Memory B cell (primary cell): Measurements from ENCODE around the gene CARS2.
"Not testable (repeated sequence)": the region's sequence is repeated elsewhere in the genome, so short reads cannot be mapped to it uniquely, and the experiment has no call there.

Experiments
- ATAC-seq: fragments of 150-1000 bp; cut with Tn5 transposase; 2 replicates; pipeline ENCODE4 v1.10.0; 2021; ENCODE audit warnings: low read depth, mild to moderate bottlenecking, moderate library complexity
- DNase-seq, 2 donors: peaks; one replicate each; pipeline ENCODE4 v3.0.0; 2022; ENCODE audit warnings: low spot score in 2 of 2
- H3K27ac Mint-ChIP-seq: one replicate; pipeline ENCODE4 v1.8.0; 2022; ENCODE audit warnings: mild to moderate bottlenecking, moderate library complexity, mixed read lengths
- H3K27me3 Mint-ChIP-seq: one replicate; pipeline ENCODE4 v1.8.0; 2022; ENCODE audit warnings: mixed read lengths
- H3K36me3 Mint-ChIP-seq: one replicate; pipeline ENCODE4 v1.8.0; 2022; ENCODE audit warnings: mild to moderate bottlenecking, mixed read lengths
- H3K4me1 Mint-ChIP-seq: one replicate; pipeline ENCODE4 v1.8.0; 2022; ENCODE audit warnings: mixed read lengths
- H3K4me3 Mint-ChIP-seq: one replicate; pipeline ENCODE4 v1.8.0; 2022; ENCODE audit warnings: mild to moderate bottlenecking, moderate library complexity, mixed read lengths
- H3K9me3 Mint-ChIP-seq: one replicate; pipeline ENCODE4 v1.8.0; 2022; ENCODE audit warnings: mixed read lengths

Gene CARS2

GRCh38 chr13:110682746-110683145, 23.2 kb downstream of the CARS2 start:
- H3K27me3 Mint-ChIP-seq, result no peaks in the 10 kb centered on the region
- H3K4me3 Mint-ChIP-seq, result no peak overlapping the region
- peaks cover 28% of the 10 kb centered on the region for H3K36me3 Mint-ChIP-seq
- no peak for ATAC-seq
- H3K9me3 Mint-ChIP-seq, result no peaks in the 10 kb centered on the region
- H3K4me1 Mint-ChIP-seq, result peaks cover 21% of the 10 kb centered on the region
- no peak for DNase-seq
- no peak overlapping the region for H3K27ac Mint-ChIP-seq

- Mint-ChIP-seq H3K4me3 (no peak overlapping the region), H3K4me1 (peaks cover 27% of the 10 kb centered on the region), H3K36me3 (peaks cover 27% of the 10 kb centered on the region), H3K27ac (no peak overlapping the region), H3K27me3 (no peaks in the 10 kb centered on the region), H3K9me3 (no peaks in the 10 kb centered on the region)
- DNase-seq (no peak), ATAC-seq (no peak)
Measured at GRCh38 chr13:110681868-110682550, 23.9 kb downstream of the CARS2 start.

GRCh38 chr13:110680852-110681251, 25.1 kb downstream of the CARS2 start:
- H3K36me3 Mint-ChIP-seq, result peaks cover 25% of the 10 kb centered on the region
- H3K4me3 Mint-ChIP-seq, result no peak overlapping the region
- DNase-seq (peak; percentile 11 to 19), ATAC-seq (no peak)
- H3K27me3 Mint-ChIP-seq, result no peaks in the 10 kb centered on the region
- H3K9me3 Mint-ChIP-seq, result no peaks in the 10 kb centered on the region
- peak overlapping the region; percentile 99 for H3K27ac Mint-ChIP-seq
- H3K4me1 Mint-ChIP-seq, result peaks cover 38% of the 10 kb centered on the region

DNA sequence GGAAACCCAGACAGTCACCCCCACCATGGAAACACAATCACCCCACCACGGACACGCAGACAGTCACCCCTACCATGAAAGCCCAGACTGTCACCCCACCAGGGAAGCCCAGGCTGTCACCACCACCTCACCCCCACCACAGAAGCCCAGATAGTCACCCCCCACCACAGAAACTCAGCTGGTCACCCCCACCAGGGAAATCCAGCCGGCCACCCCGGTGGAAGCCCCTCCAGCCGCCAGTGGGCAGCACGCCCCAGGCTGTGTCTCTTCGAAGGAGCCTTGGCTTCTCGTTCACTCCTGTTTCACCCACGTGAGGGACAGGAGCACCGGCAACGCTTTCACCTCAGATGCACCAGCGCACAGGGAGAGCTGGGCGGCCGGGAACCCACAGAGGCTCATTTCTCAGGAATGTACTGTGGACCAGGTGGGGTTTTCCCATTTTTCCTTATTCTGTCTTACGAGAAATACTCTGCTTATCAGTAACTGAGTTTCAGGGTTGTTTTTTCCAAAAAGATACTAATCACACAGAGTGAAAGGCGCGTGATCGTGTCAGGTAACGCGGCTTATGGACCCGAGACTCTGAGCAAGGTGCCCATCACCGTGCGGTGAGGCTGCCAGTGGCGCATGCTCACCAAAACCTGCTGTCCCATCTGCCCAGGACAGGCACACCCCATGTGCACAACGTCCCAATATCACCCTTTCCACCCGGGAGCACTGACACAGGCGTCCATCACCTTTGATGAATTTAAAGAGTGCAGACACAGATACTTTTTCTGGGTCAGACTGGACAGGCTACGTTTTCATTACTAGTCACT, 28.0 kb downstream of the CARS2 start:
- no peaks in the 10 kb centered on the region for H3K27me3 Mint-ChIP-seq
- H3K9me3 Mint-ChIP-seq, result no peaks in the 10 kb centered on the region
- H3K27ac Mint-ChIP-seq, result peak overlapping the region; percentile 99
- ATAC-seq (no peak), DNase-seq (peak in 1 of 2 donors; percentile 27)
- H3K36me3 Mint-ChIP-seq, result peaks cover 26% of the 10 kb centered on the region
- peak overlapping the region; percentile 50 for H3K4me3 Mint-ChIP-seq
- peaks cover 52% of the 10 kb centered on the region for H3K4me1 Mint-ChIP-seq

DNA sequence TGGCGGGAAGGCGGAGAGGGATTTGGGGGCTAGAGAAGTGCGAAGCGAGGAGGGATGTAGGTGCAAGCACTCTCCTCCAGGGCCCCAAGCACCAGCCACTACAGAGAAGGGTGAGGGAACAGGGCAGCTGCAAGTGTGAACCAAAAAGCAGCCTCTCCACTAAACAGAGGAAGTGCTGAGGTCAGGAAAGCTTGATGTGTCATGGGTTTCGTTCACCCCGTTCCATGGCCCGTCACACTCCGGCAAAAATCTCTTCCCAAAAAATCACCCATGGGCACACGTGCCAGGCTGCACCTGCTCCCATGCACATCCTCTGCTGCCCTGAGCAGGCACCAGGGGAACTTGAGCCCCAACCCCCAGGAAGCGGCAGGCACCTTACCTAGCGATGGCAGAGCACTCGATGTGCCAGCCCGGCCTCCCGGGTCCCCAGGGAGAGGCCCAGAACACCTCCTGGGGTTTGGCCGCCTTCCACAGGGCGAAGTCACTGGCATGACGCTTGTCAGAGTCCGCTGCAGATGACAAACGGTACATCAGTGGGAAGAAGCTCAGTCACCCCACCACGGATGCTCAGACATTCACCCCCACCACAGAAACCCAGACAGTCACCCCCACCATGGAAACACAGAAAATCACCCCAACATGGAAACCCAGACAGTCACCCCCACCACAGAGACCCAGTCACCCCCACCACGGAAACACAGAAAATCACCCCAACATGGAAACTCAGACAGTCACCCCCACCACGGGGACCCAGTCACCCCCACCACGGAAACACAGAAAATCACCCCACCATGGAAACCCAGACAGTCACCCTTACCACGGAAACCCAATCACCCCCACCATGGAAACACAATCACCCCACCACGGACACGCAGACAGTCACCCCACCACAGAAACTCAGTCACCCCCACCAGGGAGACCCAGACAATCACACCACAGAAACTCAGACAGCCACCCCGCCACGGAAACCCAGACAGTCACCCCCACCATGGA, 29.0 kb downstream of the CARS2 start:
- Mint-ChIP-seq H3K4me3 (peak overlapping the region; percentile 88), H3K4me1 (peaks cover 57% of the 10 kb centered on the region), H3K27ac (peak overlapping the region; percentile 99), H3K27me3 (no peaks in the 10 kb centered on the region), H3K36me3 (peaks cover 29% of the 10 kb centered on the region), H3K9me3 (no peaks in the 10 kb centered on the region)
- ATAC-seq, result peak; percentile 68
- peak; percentile 49 to 63 for DNase-seq

GRCh38 chr13:110669814-110670213, 36.1 kb downstream of the CARS2 start:
- not testable (repeated sequence) for H3K9me3 Mint-ChIP-seq, DNase-seq, H3K4me3 Mint-ChIP-seq, H3K27me3 Mint-ChIP-seq, H3K27ac Mint-ChIP-seq, ATAC-seq
- Mint-ChIP-seq H3K4me1 (peaks cover 38% of the 10 kb centered on the region), H3K36me3 (peaks cover 34% of the 10 kb centered on the region)

DNA sequence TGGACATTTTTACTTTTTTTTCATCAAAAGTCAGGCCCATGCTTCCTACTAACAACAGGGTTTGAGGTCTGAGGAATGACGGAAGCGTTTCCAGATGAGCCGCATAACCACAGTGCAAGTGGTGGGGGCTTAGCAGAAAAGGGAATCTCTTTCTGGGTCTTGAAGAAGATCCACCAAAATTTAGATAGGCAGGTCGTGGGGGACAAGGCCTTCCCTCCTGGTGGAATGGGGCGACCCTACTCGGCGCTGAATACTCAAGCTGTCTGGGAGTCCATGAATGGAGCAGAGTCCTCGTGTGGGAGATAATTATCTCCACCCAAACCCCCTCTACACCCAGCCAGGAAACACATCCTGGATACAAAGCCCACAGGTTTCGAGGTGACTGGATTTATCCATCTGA, 36.9 kb downstream of the CARS2 start:
- Mint-ChIP-seq H3K9me3 (peaks cover 2% of the 10 kb centered on the region), H3K4me3 (no peak overlapping the region), H3K4me1 (peaks cover 32% of the 10 kb centered on the region), H3K27me3 (no peaks in the 10 kb centered on the region), H3K36me3 (peaks cover 29% of the 10 kb centered on the region), H3K27ac (no peak overlapping the region)
- DNase-seq (no peak), ATAC-seq (no peak)

DNA sequence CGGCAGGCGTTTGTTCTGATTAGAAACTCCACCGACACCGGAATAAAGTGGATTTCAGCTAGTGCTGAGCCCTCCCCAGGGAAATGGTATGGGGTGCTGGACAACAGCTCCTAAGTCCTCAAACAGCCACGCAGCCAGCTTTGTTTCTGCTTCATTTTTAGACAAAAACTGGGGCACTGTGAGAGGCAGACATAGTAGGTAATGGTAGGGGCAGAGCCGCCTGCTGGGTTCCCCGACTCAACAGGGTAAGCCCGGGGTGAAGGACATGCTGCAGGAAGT, 39.7 kb downstream of the CARS2 start:
- H3K4me1 Mint-ChIP-seq, result peaks cover 33% of the 10 kb centered on the region
- ATAC-seq, result no peak
- peaks cover 35% of the 10 kb centered on the region for H3K36me3 Mint-ChIP-seq
- H3K9me3 Mint-ChIP-seq, result no peaks in the 10 kb centered on the region
- no peak overlapping the region for H3K4me3 Mint-ChIP-seq
- H3K27ac Mint-ChIP-seq, result peak overlapping the region; percentile 90
- DNase-seq, result no peak
- no peaks in the 10 kb centered on the region for H3K27me3 Mint-ChIP-seq

DNA sequence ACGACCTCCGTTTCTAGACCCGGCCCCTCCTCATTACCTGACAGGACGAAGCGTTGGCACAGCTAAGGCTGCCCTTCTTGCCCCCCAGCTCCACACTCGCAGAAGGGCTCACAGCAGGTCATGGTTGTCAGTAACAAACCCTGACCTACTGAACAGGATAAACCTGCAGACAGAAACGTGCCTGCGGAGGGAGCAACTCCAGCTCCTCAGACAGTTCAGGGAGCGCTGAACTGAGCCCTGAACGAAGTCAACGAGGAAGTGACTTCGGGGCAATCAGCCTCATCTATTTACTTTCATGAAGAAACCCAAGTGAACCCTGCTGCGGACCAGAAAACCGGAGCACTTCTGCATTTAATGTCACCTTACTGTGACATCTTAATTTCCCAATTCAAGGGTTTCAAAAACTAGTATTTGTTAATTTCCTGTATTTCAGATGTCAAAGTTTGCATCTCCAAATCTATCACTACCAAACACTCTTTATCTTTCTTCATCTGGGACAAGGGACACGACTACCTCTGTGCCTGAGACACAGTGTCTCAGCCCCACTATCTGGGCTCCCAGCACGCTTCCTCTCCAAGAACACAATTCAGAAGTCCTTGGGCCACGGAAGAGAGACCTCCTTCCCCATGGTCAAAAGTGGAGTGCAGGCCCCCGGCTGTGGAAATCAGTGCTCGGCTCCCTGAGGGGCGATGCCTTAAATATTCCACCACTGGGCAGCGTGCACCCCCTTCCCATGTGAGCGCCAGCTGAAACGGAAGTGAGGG, 40.2 kb downstream of the CARS2 start:
- Mint-ChIP-seq H3K36me3 (peaks cover 32% of the 10 kb centered on the region), H3K27ac (peak overlapping the region; percentile 90), H3K4me3 (peak overlapping the region; percentile 32), H3K4me1 (peaks cover 29% of the 10 kb centered on the region), H3K27me3 (no peaks in the 10 kb centered on the region), H3K9me3 (no peaks in the 10 kb centered on the region)
- ATAC-seq (peak; percentile 98), DNase-seq (peak in 1 of 2 donors; percentile 28)

- Mint-ChIP-seq H3K4me1 (peaks cover 32% of the 10 kb centered on the region), H3K27me3 (no peaks in the 10 kb centered on the region), H3K9me3 (peaks cover 2% of the 10 kb centered on the region), H3K4me3 (no peak overlapping the region), H3K36me3 (peaks cover 29% of the 10 kb centered on the region), H3K27ac (peak overlapping the region; percentile 90)
- ATAC-seq (no peak), DNase-seq (no peak)
Measured at GRCh38 chr13:110664673-110665072, 41.2 kb downstream of the CARS2 start.

- no peak overlapping the region for H3K4me3 Mint-ChIP-seq
- peaks cover 2% of the 10 kb centered on the region for H3K9me3 Mint-ChIP-seq
- peaks cover 35% of the 10 kb centered on the region for H3K4me1 Mint-ChIP-seq
- H3K27ac Mint-ChIP-seq, result no peak overlapping the region
- H3K36me3 Mint-ChIP-seq, result peaks cover 29% of the 10 kb centered on the region
- no peaks in the 10 kb centered on the region for H3K27me3 Mint-ChIP-seq
- ATAC-seq, result no peak
- DNase-seq, result no peak
Measured at GRCh38 chr13:110664041-110664440, 41.9 kb downstream of the CARS2 start.

GRCh38 chr13:110663491-110663890, 42.4 kb downstream of the CARS2 start:
- H3K27me3 Mint-ChIP-seq, result no peaks in the 10 kb centered on the region
- DNase-seq, result no peak
- H3K9me3 Mint-ChIP-seq, result peaks cover 2% of the 10 kb centered on the region
- H3K4me1 Mint-ChIP-seq, result peaks cover 39% of the 10 kb centered on the region
- no peak overlapping the region for H3K27ac Mint-ChIP-seq
- no peak for ATAC-seq
- no peak overlapping the region for H3K4me3 Mint-ChIP-seq
- peaks cover 29% of the 10 kb centered on the region for H3K36me3 Mint-ChIP-seq

- H3K27ac Mint-ChIP-seq, result no peak overlapping the region
- no peak for DNase-seq
- peaks cover 44% of the 10 kb centered on the region for H3K4me1 Mint-ChIP-seq
- ATAC-seq, result no peak
- H3K36me3 Mint-ChIP-seq, result peaks cover 29% of the 10 kb centered on the region
- H3K4me3 Mint-ChIP-seq, result no peak overlapping the region
- H3K9me3 Mint-ChIP-seq, result peaks cover 2% of the 10 kb centered on the region
- no peaks in the 10 kb centered on the region for H3K27me3 Mint-ChIP-seq
Measured at GRCh38 chr13:110662777-110663443, 43.0 kb downstream of the CARS2 start.
